Stimulated activated CD8-positive, alpha-beta memory T cell treated with anti-CD3 and anti-CD28 coated beads, Interleukin-7, amount 100 ng/mL, for 24 hours (primary cell): ENCODE data around the gene C19orf47.
A peak's percentile ranks its signal among the peaks of the same experiment; 100 is the strongest.

ENCODE experiments used
- DNase-seq: peaks from one replicate; pipeline ENCODE4 v3.0.0-alpha.2; 2020; ENCODE audit warnings: low read depth

Gene C19orf47, protein sequence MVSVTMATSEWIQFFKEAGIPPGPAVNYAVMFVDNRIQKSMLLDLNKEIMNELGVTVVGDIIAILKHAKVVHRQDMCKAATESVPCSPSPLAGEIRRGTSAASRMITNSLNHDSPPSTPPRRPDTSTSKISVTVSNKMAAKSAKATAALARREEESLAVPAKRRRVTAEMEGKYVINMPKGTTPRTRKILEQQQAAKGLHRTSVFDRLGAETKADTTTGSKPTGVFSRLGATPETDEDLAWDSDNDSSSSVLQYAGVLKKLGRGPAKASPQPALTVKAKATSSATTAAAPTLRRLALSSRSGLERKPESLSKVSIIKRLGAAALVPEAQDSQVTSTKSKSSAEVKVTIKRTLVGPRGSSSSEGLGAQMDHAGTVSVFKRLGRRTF

DNA sequence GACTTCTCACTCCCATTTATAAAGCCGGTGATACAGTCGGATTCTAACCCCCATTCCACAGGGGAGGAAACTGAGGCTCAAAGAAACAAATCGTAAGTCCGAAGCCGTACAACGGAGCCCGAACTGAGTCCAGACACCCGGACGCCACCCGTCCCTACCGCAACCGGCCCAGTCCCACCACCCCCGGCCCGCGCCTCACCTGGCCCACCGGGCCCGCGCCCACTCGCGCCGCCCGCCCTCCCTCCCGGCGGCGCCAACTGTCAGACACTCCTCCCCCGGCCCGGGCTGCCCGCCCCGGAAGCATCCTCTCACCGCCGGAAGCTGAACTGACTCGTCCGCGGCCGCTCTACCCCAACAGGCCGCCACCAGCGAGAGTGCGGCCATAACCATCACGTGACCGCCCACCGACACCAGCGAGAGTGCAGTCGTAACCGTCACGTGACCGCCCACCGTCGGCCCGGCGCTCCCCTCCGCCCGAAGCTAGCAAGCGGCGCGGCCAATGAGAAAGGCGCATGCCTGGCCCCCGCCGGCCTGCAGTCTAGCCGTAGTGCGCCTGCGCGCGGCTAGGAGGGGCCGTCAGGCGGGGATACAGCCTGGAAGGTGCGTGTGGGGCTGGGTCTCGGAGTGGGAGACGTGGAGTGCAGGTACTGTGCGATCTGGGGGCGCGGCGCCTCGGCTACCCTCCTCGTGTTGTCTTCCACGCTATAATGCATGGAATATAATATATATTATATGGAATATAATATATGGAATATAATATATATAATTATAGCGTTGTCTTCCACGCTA is at the start of gene C19orf47, which contains the start of gene PLD3:
TSS of gene C19orf47 (minus strand) at position 273 of the 789 bp plus-strand sequence. CDS start 6,540 bp downstream, outside the sequence.
TSS of gene PLD3 (plus strand) at position 571 of the 789 bp plus-strand sequence. CDS start 17,789 bp downstream, outside the sequence.
- peak; percentile 92 for DNase-seq

DNA sequence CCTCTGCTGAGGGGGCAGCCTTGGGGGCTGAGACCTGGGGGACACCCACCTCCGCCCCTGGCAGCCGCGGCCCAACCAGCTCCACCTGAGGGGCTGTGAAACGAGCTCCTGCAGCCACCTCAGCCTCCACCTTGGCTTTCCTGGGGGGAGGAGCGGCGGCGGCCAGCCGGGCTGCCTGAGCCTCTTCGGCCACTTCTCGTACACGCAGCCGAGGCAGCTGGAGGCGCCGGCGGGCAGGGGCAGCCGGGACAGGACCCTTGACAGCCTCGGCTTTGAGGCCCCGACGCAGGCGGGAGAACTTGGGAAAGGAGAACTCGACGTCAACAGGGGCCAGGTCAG is 49.3 kb upstream of the C19orf47 start:
- DNase-seq, result no peak

DNA sequence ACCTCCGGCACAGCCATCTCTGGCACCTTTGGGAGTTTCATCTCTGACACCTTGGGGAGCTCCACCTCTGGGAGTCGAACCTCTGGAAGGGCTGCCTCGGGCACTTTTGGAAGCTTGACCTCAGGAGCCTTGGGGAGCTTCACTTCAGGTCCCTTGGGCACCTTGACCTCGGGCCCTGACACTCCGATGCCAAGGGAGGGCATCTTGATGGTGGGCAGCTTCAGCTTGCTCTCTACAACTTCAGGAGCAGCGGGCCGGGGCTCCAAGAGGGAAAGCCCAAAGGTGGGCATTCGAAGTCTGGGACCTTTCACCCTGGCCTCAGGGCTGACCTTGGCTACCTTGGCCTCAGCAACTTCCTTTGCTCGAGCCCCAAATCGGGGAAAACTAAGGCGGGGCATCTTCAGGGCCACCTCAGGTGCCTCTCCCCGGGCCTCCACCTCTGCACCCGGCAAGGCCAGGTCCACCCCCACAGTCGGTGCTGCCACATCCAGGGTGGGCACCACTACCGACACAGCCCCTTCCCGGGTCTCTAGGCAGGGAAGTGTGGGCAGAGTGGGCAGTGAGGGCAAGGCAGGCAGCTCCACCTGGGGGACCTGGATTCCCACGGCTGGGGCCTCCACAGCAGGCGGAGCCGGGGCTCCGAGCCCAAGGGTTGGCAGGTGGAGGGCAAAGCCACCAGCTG is 48.8 kb upstream of the C19orf47 start:
- no peak for DNase-seq

DNA sequence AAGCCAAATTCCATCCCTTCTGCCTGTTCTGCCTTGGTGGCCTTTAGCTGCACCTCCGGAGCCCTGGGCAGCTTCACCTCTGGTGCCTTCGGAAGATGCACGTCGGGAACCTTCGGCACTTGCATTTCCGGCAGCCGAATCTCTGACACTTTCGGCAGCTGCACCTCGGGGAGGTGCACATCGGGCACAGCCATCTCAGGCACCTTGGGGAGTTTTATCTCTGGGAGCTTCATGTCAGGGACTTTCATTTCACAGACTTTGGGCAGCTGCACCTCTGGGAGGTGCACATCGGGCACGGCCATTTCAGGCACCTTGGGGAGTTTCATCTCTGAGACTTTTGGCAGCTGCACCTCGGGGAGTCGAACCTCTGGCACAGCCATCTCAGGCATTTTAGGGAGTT is 47.8 kb upstream of the C19orf47 start:
- DNase-seq, result no peak

DNA sequence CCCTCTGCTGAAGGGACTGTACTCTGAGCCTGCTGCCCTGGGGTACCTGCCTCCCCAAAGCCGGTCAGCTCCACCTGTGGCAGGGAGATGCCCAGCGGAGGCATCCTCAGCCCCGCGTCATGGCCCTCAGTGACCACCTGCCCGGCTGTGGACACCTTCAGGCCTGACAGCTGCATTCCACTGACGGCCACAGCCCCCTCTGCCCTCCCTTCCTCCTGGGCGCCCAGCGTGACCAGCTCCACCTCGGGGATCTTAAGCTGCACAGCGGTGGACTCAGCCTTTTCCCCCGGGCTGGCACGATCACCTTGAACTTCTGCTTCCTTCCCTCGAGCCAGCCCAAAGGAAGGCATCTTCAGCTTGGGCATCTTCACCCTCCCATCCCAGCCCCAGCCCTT is 46.6 kb upstream of the C19orf47 start:
- no peak for DNase-seq

DNA sequence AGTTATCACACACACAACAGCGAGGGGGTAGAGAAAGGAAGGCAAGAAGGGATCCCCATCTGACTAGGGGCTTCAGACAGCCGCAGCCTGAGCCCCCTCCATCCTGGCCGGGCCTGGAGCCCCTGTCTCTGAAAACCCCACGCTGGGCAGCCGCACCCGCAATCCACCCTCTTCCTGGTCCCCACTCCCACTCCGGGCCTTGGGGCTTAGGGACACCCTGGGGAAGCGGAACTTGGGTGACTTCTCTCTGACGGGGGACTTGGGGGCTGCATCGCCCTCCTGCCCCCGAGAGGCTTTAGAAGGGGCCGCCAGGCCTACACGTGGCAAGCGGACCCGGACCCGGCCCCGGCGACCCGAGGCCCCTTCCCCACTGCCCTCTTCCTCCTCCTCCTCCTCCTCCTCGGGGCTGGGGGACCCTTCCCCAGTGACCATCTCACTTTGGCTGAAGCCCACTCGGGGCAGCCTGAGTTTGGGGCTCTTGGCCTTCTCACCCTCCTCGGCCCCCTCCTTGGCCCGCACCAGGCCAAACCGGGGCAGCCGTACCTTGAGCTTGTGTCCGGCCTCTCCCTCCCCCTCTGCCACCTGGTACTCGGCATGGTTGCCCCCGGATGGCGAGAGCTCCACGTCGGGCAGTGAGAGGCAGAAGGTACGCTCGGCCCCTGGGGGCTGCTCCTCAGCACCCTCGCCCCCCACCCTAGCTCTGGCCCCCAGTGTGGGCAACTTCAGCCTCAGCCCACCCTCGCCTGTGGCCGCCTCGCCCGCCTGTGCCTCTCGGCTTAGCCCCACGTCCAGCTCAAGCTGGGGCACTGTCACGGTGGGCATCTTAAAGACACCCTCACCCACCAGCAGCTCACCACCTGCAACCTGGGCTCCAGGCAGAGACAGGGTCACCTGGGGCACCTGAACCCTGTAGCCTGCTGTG is 46.0 kb upstream of the C19orf47 start:
- DNase-seq, result no peak

DNA sequence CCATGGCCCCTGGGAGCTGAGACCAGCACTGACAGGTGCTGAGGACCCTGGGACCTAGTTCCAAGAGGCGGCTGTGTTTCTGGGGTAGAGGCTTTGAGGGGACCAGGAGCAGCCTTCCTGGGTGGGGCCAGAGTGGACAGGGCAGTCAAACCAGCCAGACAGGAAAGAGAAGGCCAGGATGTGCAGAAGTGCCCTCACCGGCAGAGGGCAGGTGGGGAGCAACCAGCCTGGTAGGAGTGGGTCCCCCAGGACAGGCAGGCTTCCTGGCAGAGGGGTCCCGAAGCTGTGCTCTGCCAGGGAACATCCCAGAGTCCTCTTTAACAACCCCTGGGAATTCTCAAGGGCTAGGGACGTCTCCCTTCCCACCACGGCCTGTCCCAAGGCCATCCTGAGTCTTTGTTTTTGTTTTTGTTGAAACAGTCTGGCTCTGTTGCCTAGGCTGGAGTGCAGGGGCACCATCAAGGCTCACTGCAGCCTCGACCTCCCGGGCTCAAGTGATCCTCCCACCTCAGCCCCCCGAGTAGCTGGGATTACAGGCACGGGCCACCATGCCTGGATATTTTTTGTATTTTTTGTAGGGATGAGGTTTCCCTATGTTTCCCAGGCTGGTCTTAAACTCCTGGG is 44.8 kb upstream of the C19orf47 start:
- DNase-seq, result no peak

DNA sequence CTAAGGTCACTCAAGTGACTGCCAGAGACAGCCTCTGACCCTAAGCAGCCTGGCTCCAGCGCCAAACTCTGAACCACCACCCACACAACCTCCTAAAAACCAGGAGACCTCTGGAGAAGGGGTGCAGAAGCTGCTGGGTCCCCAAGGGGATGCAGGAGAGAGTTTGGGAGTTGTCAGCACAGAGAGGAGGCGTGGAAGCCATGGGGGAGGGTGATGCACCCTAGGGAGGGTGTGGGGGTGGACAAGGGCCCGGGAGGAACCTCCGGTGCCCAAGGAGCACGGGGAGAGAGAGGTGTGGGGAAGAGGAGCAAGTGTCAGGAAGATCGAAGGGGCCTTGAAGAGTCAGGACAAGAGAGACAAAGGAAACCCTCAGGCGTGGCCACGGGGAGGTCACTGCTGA is 43.9 kb upstream of the C19orf47 start:
- DNase-seq, result no peak

DNA sequence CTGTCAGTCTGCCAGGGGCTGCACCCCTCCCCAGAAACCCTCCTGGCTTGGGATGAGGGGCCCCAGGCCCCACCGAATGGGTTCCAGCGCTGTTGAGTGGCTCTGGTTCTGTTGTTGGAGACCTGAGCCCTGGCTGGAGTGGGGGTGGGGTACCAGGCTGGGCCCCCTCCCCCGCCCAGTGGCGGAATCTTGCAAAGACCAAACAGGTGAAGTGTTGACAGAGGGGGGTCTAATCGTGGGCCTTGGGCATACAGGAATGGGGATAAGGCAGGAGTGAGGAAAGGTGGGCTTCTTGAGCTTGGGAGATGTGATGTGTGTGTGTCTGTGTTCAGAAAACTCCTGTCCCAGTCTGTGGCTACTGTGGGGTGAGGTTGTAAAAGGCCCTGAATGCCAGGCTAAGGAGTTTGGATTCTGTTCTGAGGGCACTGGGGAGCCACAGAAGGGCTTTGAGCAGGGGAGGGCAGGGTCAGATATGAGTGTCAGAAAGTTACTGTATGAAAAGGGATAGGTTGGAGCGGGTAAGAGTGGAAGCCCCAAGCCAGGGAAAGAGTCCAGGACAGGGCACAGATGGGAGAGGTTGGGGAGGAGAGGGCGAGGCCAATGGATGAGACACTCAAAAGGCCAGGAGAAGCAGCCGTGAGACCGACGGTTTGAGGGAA is 42.0 kb upstream of the C19orf47 start, which contains the start of gene HIPK4:
TSS of gene HIPK4 (minus strand) at position 98 of the 659 bp plus-strand sequence. CDS start 279 bp downstream, outside the sequence.
- no peak for DNase-seq

DNA sequence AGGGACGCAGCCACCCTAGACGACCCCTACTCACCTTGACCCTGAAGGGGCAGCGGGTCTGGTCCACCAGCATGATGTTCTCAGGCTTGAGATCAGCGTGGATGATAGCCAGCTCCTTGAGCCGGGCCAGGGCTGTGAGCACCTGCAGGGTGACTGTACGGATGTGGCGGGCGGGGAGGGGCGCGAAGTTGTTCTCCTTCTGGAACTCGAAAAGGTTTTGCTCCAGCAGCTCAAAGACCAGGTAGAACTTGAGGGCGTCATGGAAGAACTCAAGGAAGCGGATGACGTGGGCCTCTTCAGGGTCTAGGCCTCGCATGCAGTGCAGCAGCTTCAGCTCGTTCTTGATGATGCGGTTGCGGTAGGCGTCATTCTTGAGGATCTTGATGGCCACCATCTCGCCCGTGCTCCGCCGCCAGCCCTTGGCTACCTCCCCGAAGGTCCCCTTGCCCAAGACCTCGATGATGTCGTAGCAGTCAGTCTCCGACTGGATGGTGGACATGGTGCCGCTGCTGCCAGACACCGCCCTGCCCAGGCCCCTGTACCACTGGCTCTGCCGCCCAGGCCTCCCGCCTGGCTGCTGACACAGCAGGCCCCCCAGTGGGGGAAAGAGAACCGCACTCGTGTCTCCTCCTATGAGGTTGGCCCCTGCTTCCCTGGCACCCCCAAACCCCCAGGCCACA is 41.3 kb upstream of the C19orf47 start:
- no peak for DNase-seq

DNA sequence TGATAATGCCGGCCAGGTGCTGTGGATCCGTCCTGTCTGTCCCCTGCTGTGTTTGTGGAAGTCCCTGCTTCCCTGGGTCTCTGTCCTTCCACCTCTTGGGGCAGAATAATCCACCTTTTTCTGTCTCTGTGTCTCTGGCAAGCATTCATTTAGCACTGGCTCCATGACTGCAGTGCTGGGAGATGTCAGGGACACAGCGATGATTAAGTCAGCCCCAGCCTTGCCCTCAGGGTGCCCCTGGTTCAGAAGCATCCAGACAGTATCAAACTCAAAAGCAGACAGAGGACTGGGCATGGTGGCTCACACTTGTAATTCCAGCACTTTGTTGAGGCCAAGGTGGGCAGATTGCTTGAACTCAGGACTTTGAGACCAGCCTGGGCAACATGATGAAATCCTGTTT is 40.3 kb upstream of the C19orf47 start:
- no peak for DNase-seq

DNA sequence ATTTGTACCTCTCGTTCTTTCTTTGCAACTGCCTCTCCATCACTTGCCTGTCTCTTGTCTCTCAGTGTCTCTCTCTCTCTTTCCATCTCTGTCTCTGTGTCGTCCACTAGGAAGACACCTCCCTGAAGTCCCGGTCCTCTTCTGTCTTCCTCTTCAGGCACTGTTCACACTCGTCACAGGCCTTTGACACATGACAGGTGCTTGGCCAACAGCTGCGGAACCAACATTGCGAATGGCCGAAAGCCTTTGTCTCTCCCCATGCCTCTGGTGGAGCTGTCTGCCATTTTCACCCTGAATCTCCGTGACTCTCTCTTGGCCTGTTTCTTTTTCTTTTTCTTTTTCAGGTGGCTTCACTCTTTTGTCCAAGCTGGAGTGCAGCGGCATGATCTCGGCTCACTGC is 39.0 kb upstream of the C19orf47 start:
- no peak for DNase-seq

DNA sequence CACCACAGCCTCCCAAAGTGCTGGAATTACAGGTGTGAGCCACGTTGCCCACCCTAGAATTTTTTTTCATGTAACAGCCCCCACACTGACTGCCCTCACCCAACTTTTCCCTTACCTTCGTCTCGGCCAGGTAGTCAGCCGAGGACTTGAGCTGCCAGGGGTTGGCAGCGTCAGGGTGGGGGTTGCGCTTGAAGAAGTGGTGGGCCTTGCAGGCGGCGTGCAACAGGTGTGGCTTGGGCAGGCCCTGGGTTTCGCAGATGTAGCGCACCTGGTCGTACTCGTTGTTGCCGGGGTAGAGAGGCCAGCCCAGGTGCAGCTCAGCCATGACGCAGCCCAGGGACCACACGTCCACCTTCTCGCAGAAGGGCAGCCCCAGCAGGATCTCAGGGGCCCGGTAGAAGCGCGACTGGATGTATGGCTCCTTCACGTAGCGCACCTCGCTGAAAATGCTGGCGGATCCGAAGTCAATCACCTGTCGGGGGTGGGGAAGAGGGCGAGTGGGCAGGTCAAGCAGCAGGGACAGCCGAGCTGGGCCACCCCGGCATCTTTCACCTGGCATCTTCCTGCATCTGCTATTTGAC is 35.6 kb upstream of the C19orf47 start:
- no peak for DNase-seq

DNA sequence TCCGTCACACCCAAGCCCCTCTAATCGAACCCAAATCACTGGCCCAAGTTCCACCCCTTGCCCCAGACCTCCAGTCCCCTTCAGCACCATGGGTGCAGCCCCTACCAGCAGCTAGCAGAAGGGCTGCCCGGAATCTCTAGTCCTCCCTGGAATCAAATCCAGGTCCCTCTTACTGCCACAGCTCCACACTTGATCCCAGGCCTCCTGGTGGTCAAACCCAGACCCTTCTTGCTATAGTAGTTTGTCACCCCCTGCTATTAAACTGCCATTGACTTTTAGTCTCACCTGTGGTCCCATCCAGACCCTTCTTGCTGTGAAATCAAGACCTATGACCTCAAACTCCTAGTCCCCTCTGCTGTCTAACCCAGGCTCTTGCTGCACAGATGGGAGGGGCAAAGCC is 33.1 kb upstream of the C19orf47 start:
- DNase-seq, result no peak

DNA sequence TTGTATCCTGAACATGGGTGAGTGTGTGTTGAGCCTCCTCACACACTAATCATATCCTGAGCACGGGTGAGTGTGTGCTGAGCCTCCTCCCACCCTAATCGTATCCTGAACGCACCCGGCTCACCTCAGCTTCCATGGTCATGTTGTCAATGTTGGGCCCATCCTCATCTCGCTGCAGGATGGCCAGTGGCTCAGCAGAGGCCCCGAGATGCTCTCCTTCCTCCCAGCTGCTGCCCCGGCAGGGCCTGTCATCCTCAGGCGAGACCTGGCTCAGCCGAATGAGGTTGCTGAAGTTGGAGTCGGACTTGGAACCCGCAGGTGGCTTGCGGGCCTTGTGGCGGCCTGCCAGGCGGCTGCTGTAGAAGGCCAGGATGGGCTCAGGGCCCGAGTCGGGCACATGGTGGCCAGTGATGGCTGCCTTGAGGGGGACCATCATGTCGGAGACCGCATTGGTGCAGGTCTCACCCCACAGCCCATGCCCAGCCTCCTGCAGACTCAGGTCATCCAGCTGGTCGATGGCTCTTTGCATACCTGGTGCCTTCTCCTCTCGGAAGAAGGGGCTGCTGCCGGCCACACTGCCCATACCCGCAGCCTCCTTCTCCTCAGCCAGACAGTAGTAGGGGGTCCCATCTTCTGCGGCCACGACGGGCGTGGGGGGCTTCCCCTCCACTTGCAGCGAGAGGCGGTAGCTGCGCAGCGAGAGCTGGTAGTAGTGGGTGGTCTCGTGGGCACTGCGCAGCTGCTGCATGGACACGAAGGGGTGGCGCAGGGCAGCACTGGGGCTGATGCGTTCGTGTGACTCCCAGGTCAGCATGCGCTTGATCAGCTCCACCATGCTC is 32.2 kb upstream of the C19orf47 start:
- DNase-seq, result no peak

DNA sequence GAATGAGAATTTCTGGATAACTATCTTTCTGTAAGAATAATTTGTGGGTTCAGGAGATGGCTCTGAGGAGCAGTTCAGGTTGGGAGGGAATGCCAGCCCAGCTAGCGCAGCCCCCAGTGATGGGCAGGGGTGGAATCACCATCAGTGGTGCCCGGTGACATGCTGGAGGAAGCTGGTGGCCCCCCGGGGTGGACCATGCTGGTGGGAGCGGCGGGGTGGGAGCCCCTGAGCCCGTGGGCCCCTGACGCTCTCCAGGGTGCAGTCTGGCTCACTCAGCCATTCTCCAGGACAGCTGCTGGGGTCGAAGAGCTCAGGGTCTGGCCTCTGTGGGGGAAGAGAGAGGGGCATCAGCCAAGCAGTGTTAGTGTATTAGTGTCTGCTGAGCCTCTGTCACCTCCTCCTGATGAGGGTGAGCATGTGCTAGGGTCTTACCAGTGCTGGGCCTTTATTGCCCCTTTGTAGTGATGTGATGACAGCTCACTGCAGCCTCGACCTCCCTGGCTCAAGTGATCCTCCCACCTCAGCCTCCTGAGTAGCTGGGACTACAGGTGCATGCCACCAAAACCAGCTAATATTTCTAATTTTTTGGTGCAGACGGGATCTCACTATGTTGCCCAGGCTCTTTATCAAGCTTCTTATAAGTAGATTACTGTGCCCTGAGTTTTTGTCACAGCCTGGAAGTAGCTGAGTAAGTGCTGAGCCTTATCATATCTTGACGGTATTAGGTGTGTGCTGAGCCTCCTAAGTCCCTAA is 31.4 kb upstream of the C19orf47 start:
- no peak for DNase-seq

DNA sequence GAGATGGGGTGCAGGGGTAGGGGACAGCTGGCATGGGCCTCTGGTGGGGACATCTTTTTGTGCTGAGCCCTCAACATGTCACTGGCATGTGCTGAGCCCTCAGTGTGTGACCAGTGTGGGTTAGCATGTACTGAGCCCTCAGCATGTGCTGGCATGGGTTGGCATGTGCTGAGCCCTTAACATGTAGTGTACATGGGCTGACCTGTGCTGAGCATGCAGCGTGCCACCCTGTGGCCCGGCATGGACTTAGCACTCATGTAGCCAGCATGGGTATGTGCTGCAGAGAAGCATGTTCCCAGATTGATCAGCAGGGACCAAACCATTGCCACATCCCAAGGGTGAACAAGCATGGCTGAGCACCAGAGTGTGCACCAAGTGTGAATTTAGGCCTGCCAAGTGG is 30.3 kb upstream of the C19orf47 start:
- DNase-seq, result no peak

DNA sequence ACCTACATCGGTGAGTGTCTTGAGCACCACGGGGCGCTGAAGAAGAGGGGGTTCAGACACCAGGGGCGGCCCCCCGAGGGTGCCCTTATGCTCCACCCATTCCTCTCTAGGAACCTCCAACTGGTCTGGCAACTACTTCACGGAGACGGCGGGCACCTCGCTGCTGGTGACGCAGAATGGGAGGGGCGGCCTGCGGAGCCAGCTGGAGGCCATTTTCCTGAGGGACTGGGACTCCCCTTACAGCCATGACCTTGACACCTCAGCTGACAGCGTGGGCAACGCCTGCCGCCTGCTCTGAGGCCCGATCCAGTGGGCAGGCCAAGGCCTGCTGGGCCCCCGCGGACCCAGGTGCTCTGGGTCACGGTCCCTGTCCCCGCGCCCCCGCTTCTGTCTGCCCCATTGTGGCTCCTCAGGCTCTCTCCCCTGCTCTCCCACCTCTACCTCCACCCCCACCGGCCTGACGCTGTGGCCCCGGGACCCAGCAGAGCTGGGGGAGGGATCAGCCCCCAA is 29.7 kb upstream of the C19orf47 start:
- DNase-seq, result no peak
